Measurements from ENCODE around the gene CBX1. TPM values are rescaled to one million over a fixed set of nuclear protein-coding genes. Genes with fewer than 3 reads are reported as not detected.

CBX1 gene
- total and polyA plus RNA-seq, 2 of the 8 experiments (the other 6 are each of a cell fraction or from before 2014, with no cell fraction given), result 38.7 to 173 TPM

DNA sequence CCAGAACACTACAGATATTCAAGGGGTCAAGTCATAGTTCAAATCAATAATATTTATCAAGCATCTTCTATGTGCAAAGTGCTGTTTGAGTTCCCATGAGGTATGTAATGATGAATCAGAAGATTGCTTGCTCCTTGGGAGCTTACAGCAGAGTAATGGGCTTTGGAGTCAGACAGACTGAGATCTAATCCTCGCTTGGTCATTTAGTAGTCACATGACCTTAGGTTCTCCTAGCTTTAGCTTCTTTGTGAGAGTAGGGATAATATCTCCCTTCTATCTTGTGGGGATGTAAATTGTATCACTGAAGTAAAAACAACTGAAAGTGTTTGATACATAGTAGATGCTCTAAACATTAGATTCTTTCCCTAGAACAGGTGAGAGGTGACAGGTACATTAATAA, 36.4 kb upstream of the CBX1 start:
- Histone ChIP-seq H3K4me2 (ENCODE audit: insufficient read depth in 1 of 2, low read depth in 2 of 2, low read length in 2 of 2) (no peak overlapping the region), H3K23me2 (ENCODE audit: low read depth, low read length) (no peaks in the 10 kb centered on the region), H4K91ac (replicated peaks; ENCODE audit: insufficient read length, low read length) (no peak overlapping the region), H3K4me3 (ENCODE audit: extremely low read depth in 1 of 4, insufficient read depth in 2 of 4, low read depth in 3 of 4, low read length in 4 of 4) (no peak overlapping the region), H2BK20ac (ENCODE audit: low read length) (no peak overlapping the region), H3K27ac (ENCODE audit: low read depth, low read length) (no peak overlapping the region), H2AK5ac (ENCODE audit: low read depth, low read length) (no peak overlapping the region), H3K9me3 (ENCODE audit: insufficient read depth in 2 of 2, low read depth in 1 of 2, low read length in 1 of 2) (no peaks in the 10 kb centered on the region), H3K4ac (replicated peaks; ENCODE audit: insufficient read length, low read depth, low read length) (no peak overlapping the region), H2AFZ (ENCODE audit: low read length) (no peak overlapping the region), H3K4me1 (replicated peaks in 1 of 4; ENCODE audit: control insufficient read depth in 3 of 4, insufficient read depth in 4 of 4, low read length in 3 of 4) (no peaks in the 10 kb centered on the region), H3K79me2 (ENCODE audit: control insufficient read depth in 1 of 2, insufficient read depth in 2 of 2, low read length in 2 of 2) (no peaks in the 10 kb centered on the region), H3K36me3 (ENCODE audit: control insufficient read depth in 2 of 4, insufficient read depth in 4 of 4, low read length in 3 of 4) (no peaks in the 10 kb centered on the region), H3K79me1 (ENCODE audit: low read depth, low read length) (no peaks in the 10 kb centered on the region), H4K8ac (ENCODE audit: extremely low read depth, insufficient read depth, low read length) (no peak overlapping the region), H3K14ac (ENCODE audit: insufficient read length) (no peak overlapping the region), H2BK5ac (ENCODE audit: low read depth, low read length) (no peak overlapping the region), H4K5ac (ENCODE audit: insufficient read length, low read depth, low read length) (no peak overlapping the region), H3K56ac (replicated peaks; ENCODE audit: insufficient read length, low read depth, low read length) (no peak overlapping the region), H3K18ac (ENCODE audit: extremely low read depth, low read length) (no peak overlapping the region), H2BK15ac (ENCODE audit: low read length) (no peak overlapping the region), H2BK120ac (replicated peaks; ENCODE audit: low read depth, low read length) (no peak overlapping the region), H4K20me1 (replicated peaks in 1 of 2; ENCODE audit: control insufficient read depth in 1 of 2, insufficient read depth in 2 of 2, low read length in 2 of 2) (no peaks in the 10 kb centered on the region), H3K23ac (ENCODE audit: insufficient read length) (no peak overlapping the region), H2BK12ac (ENCODE audit: low read depth, low read length) (no peak overlapping the region), H3K9ac (replicated peaks in 1 of 4; ENCODE audit: extremely low read depth in 1 of 4, low read depth in 3 of 4, low read length in 3 of 4) (no peak overlapping the region), H3K27me3 (replicated peaks in 1 of 4; ENCODE audit: control insufficient read depth in 3 of 4, extremely low read depth in 1 of 4, insufficient read depth in 3 of 4, low read length in 3 of 4) (no peaks in the 10 kb centered on the region)
- DNase-seq (ENCODE audit: low read depth in 1 of 2, low spot score in 2 of 2) (no peak), FAIRE-seq (no peak)
- WGBS, 2 experiments (ENCODE audit: extremely low coverage in 1 of 2, insufficient coverage in 1 of 2, insufficient read length in 1 of 2, insufficient replicate concordance in 2 of 2, low coverage in 1 of 2, low lambda C conversion rate in 2 of 2, missing lambda C conversion rate in 1 of 2), result 88% methylated on average over 1 of the region's 1 CpG; no CpG with 5 or more reads in 1 of the 2 experiments
- CTCF ChIA-PET (ENCODE audit: partially characterized antibody), result interaction anchor here (0.6 to 1.8 kb wide), 6 partner anchors 16 to 481 kb away, joined by 3 to 6 read pairs (median 4); no protein-coding TSS in a partner anchor
- POLR2A ChIA-PET (ENCODE audit: partially characterized antibody), result no interaction called here
- TF ChIP-seq RFX5 (IDR thresholded peaks at IDR 0.05; ENCODE audit: borderline replicate concordance, low read depth, low read length), result no peak
- TF ChIP-seq NRF1 (IDR thresholded peaks at IDR 0.05; ENCODE audit: low read depth, low read length), result no peak
- TF ChIP-seq FOSL1 (IDR thresholded peaks at IDR 0.05; ENCODE audit: insufficient read depth, low read depth, low read length), result no peak
- no peak for TF ChIP-seq TEAD4 (IDR thresholded peaks at IDR 0.05; ENCODE audit: low read depth, low read length)
- no peak for TF ChIP-seq SUZ12 (IDR thresholded peaks at IDR 0.05; ENCODE audit: low read length)
- TF ChIP-seq, protein P1, sequence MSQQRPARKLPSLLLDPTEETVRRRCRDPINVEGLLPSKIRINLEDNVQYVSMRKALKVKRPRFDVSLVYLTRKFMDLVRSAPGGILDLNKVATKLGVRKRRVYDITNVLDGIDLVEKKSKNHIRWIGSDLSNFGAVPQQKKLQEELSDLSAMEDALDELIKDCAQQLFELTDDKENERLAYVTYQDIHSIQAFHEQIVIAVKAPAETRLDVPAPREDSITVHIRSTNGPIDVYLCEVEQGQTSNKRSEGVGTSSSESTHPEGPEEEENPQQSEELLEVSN (IDR thresholded peaks at IDR 0.05), result no peak
- no peak for TF ChIP-seq TAF1 (IDR thresholded peaks at IDR 0.05; ENCODE audit: low read depth, low read length)
- TF ChIP-seq CHD1 (IDR thresholded peaks at IDR 0.05; ENCODE audit: low read depth, low read length), result no peak
- TF ChIP-seq, protein P2, sequence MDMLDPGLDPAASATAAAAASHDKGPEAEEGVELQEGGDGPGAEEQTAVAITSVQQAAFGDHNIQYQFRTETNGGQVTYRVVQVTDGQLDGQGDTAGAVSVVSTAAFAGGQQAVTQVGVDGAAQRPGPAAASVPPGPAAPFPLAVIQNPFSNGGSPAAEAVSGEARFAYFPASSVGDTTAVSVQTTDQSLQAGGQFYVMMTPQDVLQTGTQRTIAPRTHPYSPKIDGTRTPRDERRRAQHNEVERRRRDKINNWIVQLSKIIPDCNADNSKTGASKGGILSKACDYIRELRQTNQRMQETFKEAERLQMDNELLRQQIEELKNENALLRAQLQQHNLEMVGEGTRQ (IDR thresholded peaks at IDR 0.05; ENCODE audit: low read length), result no peak
- no peak for TF ChIP-seq TAF7 (optimal IDR thresholded peaks at IDR 0.05; ENCODE audit: borderline replicate concordance, low read depth, low read length)
- TF ChIP-seq SIX5 (IDR thresholded peaks at IDR 0.05; ENCODE audit: low read depth, low read length), result no peak
- no peak for TF ChIP-seq SRF (IDR thresholded peaks at IDR 0.05; ENCODE audit: low read depth, low read length)
- no peak for TF ChIP-seq CBX5 (IDR thresholded peaks at IDR 0.05; ENCODE audit: low read depth, low read length)
- no peak for TF ChIP-seq RXRA (IDR thresholded peaks at IDR 0.05; ENCODE audit: insufficient read depth, low read depth, low read length)
